HG03439 (cell line): Measurements from ENCODE around the gene SLC16A4.

Experiments
- ATAC-seq: cut with Tn5 transposase; IDR thresholded peaks from one replicate; pipeline ENCODE4 v1.9.1; 2021; ENCODE audit warnings: mild to moderate bottlenecking, moderate library complexity; ENCODE audit not compliant: unreplicated experiment

Gene SLC16A4

DNA sequence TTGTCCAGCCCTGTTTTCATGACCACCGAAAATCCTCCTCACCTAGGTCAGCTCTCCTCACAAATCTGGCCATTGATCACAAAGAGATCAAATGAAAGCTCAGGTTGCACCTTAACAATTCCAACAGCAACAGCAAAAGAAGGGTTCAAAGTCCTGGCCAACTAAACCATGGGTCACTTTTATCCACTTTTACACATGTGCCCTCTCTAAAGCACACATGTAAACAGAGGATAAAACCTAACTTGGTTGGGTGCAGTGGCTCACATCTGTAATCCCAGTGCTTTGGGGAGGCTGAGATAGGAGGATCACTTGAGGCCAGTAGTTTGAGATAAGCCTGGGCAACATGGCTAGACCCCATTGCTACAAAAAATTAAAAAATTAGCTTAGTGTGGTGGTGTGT lies 55.6 kb downstream of the SLC16A4 start:
- ATAC-seq: no peak

DNA sequence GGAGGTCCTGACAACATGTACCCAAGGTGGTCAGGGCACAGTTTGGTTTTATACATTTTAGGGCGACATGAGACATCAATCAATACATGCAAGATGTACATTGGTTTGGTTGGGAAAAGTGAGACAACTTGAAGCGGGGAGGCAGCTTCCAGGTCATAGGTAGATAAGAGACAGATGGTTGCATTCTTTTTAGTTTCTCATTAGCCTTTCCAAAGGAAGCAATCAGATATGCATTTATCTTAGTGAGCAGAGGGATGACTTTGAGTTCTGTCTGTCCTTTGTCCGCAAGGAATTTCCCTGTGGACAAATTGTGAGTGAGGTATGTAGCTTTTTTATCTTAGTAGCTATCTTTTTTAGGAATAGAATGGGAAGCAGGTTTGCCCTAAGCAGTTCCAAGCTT lies 62.1 kb downstream of the SLC16A4 start:
- no peak for ATAC-seq

DNA sequence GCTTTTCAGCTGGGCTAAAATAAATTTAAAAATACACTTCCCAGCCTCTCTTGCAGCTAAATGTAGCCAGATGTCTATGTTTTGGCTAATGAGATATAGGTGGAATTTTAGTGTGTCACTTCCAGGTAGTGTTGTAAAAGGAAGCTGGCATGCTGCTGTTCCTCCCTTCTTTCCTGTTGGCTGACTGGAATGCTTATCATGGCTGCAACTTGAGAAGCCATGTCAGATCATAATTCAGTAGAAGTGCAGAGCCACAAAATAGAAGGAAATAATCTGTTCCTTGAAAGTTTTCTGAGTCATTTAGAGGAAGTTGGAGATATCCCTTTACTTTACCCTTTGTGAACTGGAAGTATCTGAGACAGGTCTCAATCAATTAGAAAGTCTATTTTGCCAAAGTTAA lies 62.6 kb downstream of the SLC16A4 start:
- no peak for ATAC-seq

DNA sequence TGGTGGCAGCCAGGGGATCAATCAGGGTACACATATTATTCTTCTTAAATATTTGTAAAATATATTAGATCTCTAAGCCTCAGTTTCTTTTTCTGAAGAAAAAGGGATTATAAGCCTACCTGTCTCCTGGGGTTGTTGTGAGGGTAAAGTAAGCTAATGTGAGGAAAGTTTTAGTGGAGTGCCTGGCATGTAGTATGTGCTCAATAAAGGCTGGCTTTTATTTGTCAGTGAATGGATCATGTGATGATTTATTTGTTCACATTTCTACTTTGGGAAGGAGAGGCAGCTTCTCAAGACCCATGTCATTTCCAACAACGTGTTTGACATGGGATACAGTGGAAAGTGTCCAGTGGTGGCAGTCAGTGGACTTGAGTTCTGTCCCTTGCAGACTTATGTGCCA lies 64.0 kb downstream of the SLC16A4 start:
- ATAC-seq: no peak

DNA sequence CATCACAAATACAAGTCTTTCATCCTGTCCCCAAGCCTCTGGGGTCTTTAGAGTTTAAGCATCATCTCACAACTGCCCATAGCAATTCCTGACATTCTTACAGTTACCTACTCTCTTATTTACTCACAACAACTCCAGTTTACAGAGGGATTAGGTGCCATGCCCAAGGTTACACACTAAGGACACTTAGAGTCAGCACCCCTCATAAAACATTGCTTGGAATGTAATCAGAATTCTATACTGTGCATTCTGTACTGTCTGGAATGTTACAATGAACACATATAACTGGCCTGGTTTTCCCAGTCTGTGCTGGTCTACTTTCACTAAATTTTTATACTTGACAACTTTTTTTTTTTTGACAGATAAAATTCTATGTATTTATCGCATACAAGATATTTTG lies 66.2 kb downstream of the SLC16A4 start:
- no peak for ATAC-seq

DNA sequence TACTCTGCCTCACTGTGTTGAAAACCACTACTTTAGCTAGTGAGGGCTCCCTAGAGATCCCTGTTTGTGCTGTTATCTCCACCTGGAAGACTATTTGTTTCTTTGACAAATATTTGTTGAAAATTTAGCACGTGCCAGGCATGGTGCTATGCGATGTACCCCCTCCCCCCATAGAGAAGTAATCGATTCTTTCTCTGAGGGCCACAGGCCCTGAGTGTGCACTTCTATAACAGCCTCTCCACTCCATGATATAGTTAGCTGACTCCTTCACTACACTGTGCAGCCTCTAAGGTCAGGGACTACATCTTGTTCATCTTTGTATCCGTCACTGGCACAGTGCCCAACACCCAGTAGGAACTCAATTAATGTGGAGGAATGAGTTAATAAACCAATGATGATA lies 69.0 kb downstream of the SLC16A4 start:
- ATAC-seq: no peak

DNA sequence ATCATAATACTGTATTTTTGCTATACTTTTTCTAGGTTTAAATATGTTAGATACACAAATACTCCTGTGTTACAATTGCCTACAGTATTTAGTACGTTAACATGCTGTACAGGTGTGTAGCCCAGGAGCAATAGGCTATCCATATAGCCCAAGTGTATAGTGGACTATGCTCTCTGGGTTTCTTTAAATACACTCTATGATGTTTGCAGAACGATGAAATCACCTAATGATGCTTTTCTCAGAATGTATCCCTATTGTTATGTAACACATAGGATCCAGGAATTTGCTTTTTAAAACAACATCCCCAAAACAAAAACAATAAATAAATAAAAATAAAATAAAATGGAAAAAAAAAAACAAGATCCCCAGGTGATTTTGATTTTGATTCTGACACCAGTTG lies 69.8 kb downstream of the SLC16A4 start:
- no peak for ATAC-seq

DNA sequence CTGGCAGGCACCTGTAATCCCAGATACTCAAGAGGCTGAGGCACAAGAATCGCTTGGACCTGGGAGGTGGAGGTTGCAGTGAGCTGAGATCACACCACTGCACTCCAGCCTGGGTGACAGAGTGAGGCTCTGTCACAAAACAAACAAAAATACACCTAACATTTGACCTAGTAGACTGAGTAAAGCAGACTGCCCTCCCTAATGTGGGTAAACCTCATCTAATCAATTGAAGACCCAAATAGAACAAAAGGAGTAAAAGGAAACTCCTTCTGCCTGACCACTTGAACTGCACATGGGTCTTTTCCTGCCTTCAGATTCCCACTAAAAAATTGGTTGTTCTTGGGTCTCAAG lies 70.7 kb downstream of the SLC16A4 start:
- no peak for ATAC-seq

DNA sequence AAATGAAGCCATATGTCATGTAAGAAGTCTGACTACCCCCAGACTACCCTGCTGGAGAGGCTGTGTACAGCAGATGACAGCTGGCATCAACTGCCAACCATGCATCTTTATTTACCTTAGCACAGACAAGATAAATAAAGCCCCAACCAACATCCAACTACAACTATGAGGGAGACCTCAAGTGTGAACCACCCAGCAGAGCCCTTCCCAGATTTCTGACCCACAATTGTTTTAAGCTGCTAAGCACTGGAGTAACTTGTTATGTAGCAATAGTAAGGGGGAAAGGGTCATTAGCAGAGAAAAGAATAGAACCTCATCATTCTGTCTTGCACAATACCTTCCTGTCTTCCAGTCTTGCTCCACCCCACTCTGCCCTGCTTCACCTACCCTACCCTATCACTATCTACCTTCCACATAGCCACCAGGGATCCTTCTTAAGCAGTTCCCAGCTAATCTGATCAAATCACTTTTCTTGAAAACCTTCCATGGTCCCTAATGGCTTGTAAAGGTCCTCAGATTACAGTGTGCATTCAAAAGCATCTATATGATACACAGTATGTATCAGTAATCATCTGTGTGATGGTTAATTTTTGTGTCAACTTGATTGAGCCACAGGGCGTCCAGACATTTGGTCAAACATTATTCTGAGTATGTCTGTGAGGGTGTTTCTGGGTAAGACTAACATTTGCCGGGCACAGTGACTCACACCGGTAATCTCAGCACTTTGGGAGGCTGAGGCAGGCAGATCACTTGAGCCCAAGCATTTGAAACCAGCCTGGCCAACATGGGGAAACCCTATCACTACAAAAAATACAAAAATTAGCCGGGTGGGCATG lies 71.3 kb downstream of the SLC16A4 start:
- ATAC-seq: no peak

DNA sequence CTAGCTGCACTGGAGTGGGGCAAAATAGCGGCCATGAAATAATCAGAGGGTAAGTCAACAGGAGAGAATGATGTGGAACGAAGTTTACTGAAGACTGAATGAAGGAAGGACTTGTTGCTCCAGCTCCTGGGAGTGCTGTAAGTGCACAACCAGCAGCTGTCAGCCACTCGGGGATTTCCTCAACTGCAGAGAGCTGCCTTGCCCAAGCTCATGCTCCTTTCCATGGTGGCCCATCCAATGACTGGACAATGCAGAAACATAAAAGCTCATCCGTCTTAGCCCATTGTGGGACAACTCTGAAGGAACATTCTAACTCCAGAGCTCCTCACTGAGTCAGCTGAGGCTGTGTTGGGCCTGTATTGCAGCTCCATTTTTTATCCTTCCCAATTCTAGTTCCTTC lies 72.8 kb downstream of the SLC16A4 start:
- no peak for ATAC-seq

DNA sequence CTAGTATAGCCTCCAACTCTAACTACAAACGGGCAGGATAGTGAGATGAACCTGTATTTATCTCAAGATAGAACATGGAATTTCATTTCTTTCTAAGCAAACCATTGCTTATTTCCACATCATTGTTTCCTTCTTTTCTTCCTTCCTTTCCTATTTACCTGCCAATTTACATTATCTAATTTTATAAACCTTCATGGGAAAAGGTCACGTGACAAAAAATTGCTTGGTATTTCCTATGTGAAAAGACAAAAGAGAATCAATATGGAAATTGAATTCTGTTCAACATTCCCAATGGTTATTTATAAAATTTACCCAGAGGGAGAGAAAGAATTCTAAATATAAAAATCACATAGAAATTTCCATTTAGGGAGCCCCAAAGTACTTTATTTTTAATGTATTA lies 74.1 kb downstream of the SLC16A4 start:
- ATAC-seq: no peak
